ENCODE results near the gene MT1B. TPM values are rescaled to one million over a fixed set of nuclear protein-coding genes. Genes with fewer than 3 reads are reported as not detected.

The MT1B gene
- total RNA-seq: not detected in 2 replicates

GRCh38 chr16:56651586-56651985, at the start of gene MT1B:
MT1B (plus strand) TSS chr16:56651886; CDS start chr16:56651954, 68 bp downstream.

GRCh38 chr16:56608043-56608875, 43.4 kb upstream of the MT1B start, which contains the start of gene MT2A:
MT2A (plus strand) TSS chr16:56608584; CDS start chr16:56608656, 72 bp downstream.

GRCh38 chr16:56625140-56625942, 26.3 kb upstream of the MT1B start, which contains the start of gene MT1E:
MT1E (plus strand) TSS chr16:56625781; CDS start chr16:56625852, 71 bp downstream.

DNA sequence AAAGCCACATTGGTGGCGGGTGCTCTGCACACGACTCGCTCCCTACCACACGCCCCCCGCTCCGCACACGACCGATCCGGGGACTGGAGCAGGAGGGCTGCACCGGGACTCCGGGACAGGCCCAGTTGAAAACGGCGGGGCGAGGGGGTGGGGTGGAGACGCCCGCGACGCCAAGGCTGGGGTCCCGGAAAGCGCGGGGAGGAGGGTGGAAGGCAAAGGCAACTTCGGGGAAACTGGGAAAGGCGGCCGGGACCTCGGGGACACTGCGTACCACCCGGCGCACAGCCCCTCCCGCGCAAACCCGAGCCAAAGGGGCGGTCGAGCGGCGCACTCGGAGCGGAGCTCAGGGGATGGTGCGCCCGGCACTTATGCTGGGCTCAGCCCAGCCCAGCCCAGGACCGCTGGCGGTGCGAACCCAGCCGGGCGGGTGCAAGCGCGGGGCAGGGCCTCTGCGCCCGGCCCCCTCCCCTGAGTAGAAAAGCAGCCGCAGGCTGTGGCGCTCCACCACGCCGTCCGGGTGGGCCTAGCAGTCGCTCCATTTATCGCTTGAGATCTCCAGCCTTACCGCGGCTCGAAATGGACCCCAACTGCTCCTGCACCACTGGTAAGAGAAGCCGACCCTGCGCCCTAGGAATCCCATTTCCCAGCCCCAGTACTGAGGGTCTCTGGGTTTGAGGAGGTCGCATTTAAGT, 19.4 kb upstream of the MT1B start, which contains the start of gene MT1M:
Gene MT1M, plus strand, starts transcription at position 504 of the 692 bp plus-strand sequence. Its CDS starts 73 bp downstream, at position 577.

DNA sequence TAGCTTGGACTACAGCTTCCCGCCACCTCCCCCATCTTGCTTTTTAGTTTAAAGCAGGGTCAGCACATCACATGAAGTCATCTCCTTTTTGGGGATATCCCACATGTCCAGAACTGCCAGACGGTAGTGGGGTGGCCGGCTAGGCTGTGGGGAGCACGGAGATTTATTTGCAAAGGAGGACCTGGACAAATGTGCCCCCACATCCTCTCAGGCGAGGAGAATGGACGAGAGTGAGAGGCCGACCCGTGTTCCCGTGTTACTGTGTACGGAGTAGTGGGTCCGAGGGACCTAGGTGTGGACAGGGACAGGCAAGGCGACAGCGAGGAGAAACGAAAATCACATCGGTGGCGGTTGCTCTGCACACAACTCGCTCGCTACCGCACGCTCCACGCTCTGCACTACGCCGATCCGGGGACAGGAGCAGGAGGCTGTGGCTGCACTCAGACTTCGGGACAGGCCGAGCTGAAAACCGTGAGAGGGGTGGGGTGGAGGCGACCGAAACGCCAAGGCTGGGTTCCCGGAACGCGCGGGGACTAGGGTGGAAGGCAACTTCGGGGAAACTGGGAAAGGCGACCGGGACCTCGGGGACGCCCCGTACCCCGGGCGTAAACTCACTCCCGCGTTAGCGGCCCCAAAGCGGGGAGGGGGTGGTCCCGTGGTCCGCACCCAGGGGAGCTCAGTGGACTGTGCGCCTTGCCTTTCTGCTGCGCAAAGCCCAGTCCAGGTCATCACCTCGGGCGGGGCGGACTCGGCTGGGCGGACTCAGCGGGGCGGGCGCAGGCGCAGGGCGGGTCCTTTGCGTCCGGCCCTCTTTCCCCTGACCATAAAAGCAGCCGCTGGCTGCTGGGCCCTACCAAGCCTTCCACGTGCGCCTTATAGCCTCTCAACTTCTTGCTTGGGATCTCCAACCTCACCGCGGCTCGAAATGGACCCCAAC, 13.6 kb upstream of the MT1B start, which contains the start of gene MT1A:
Gene MT1A, plus strand, starts transcription at position 853 of the 937 bp plus-strand sequence. Its CDS starts 73 bp downstream, at position 926.

DNA sequence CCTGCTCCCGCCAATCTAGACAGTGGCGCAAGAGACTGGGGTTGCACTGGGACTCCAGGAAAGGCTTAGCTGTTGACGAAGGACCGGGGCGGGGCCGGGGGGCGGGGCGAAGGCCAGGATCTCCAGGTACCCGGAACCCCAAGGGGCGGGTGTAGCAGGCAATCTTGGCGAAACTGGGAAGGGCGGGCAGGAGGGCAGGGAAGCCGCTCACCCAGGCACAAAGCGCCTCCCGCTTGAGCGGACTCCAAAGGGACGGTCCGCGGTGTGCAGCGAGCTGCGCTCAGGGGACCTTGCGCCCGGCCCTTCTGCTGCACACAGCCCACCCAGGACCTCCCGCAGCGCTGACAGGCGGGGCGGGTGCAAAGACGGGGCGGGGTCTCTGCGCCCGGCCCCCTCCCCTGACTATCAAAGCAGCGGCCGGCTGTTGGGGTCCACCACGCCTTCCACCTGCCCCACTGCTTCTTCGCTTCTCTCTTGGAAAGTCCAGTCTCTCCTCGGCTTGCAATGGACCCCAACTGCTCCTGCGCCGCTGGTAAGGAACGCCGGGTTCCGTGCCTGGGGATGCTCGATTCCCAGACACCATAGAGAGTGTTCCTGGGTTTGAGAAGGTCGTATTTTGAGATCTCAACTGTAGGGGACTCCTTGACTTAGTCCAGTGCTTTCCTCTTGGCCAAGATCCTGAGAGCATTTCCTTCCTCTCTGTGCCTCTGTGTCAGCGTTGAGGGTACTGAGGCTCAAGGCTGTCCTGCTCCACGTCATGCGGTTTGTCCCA, 6.1 kb downstream of the MT1B start, which contains the start of gene MT1F:
Gene MT1F, plus strand, starts transcription at position 405 of the 772 bp plus-strand sequence. Its CDS starts 100 bp downstream, at position 505.

DNA sequence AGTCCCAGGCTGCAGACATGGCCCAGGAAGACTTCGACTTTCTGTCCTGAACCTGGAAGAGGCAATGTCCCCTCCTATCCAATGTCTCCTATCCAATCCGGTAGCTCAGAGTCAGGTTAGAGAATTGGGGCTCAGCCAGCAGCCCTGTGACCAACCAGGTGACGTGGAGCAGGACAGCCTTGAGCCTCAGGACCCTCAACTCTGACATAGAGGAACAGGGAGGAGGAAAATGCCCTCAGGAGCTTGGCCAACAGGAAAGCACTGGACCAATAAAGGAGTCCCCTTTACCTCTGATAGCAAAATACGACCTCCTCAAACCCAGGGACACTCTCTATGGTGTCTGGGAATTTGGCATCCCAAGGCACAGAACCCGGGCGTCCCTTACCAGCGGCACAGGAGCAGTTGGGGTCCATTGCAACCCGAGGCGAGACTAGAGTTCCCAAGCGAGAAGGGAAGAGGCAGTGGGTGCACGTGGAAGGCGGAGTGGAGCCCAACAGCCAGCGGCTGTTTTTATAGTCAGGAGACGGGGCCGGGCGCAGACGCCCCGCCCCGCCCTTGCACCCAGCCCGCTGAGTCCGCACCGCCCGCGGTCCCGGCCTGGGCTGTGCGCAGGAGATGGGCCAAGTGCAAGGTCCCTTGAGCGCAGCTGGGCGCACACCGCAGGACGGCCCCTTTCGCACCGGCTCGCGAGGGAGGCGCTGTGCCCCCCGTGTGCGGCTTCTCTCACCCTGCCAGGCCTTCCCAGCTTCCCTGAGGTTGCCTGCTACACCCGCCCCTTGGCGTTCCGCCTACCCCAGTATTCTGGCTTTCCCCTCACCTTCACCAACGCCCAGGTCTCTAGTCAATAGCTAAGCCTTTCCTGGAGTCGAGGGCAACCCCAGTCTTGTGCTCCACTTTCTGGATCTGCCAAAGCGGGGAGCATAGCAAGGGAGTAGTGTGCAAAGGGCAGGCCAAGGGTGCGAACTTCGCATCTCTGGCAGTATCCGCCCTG, 16.2 kb downstream of the MT1B start, which contains the start of gene MT1G:
Gene MT1G, minus strand, starts transcription at position 485 of the 991 bp plus-strand sequence. Its CDS starts 72 bp downstream, at position 413.

GRCh38 chr16:56669005-56669839, 17.5 kb downstream of the MT1B start, which contains the start of gene MT1H:
MT1H (plus strand) TSS chr16:56669814; CDS start chr16:56669885, 71 bp downstream.

GRCh38 chr16:56681939-56682702, 30.4 kb downstream of the MT1B start, which contains the start of gene MT1X:
MT1X (plus strand) TSS chr16:56682470; CDS start chr16:56682541, 71 bp downstream.

Other genes with a start within 250 kb of the MT1B start
- gene AMFR, start 226.3 kb upstream of the MT1B start, total RNA-seq: 215 and 286 TPM in 2 replicates
- 61.4 and 68.2 TPM in 2 replicates for gene NUDT21, start 200.6 kb upstream of the MT1B start, total RNA-seq
- gene OGFOD1, start 200.3 kb upstream of the MT1B start, total RNA-seq: 67.3 and 95.7 TPM in 2 replicates
- gene BBS2, start 131.9 kb upstream of the MT1B start, total RNA-seq: 43.9 and 62.4 TPM in 2 replicates
- gene MT4, start 86.8 kb upstream of the MT1B start, total RNA-seq: not detected in 2 replicates
- gene MT3, start 62.4 kb upstream of the MT1B start, total RNA-seq: not detected in 2 replicates
- gene MT2A, start 43.3 kb upstream of the MT1B start, total RNA-seq: 118 and 174 TPM in 2 replicates
- gene MT1E, start 26.1 kb upstream of the MT1B start, total RNA-seq: 131 and 212 TPM in 2 replicates
- 2.2 and 5.2 TPM in 2 replicates for gene MT1M, start 19.2 kb upstream of the MT1B start, total RNA-seq
- gene MT1A, start 13.2 kb upstream of the MT1B start, total RNA-seq: 3.2 and 3.3 TPM in 2 replicates
- gene MT1F, start 6.1 kb downstream of the MT1B start, total RNA-seq: 0.99 and 1.0 TPM in 2 replicates
- not detected in 2 replicates for gene MT1G, start 16.2 kb downstream of the MT1B start, total RNA-seq
- not detected in 2 replicates for gene MT1H, start 17.9 kb downstream of the MT1B start, total RNA-seq
- gene MT1X, start 30.6 kb downstream of the MT1B start, total RNA-seq: 13.8 and 27.1 TPM in 2 replicates
- 71.1 and 119 TPM in 2 replicates for gene NUP93, start 78.2 kb downstream of the MT1B start, total RNA-seq
- not detected in 2 replicates for gene SLC12A3, start 213.3 kb downstream of the MT1B start, total RNA-seq